GM19452 (cell line): ENCODE data around the gene ARHGEF38.
"Not testable (repeated sequence)": the region's sequence is repeated elsewhere in the genome, so short reads cannot be mapped to it uniquely, and the experiment has no call there.

ENCODE experiments used
- ATAC-seq: cut with Tn5 transposase; IDR thresholded peaks from one replicate; pipeline ENCODE4 v1.9.1; 2021; ENCODE audit not compliant: unreplicated experiment

The ARHGEF38 gene

GRCh38 chr4:105605493-105605892 is 53.1 kb downstream of the ARHGEF38 start:
- no peak for ATAC-seq

- no peak for ATAC-seq
Measured at GRCh38 chr4:105607876-105608275, 55.5 kb downstream of the ARHGEF38 start.

DNA sequence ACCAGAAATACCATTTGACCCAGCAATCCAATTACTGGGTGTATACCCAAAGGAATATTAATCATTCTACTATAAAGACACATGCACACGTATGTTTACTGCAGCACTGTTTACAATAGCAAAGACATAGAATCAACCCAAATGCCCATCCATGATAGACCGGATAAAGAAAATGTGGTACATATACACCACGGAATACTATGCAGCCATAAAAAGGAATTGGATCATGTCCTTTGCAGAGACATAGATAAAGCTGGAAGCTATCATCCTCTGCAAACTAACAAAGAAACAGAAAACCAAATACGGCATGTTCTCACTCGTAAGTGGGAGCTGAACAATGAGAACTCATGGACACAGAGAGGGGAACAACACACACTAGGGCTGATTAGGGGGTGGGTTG is 57.4 kb downstream of the ARHGEF38 start:
- not testable (repeated sequence) for ATAC-seq

GRCh38 chr4:105613306-105613705 is 60.9 kb downstream of the ARHGEF38 start:
- no peak for ATAC-seq

DNA sequence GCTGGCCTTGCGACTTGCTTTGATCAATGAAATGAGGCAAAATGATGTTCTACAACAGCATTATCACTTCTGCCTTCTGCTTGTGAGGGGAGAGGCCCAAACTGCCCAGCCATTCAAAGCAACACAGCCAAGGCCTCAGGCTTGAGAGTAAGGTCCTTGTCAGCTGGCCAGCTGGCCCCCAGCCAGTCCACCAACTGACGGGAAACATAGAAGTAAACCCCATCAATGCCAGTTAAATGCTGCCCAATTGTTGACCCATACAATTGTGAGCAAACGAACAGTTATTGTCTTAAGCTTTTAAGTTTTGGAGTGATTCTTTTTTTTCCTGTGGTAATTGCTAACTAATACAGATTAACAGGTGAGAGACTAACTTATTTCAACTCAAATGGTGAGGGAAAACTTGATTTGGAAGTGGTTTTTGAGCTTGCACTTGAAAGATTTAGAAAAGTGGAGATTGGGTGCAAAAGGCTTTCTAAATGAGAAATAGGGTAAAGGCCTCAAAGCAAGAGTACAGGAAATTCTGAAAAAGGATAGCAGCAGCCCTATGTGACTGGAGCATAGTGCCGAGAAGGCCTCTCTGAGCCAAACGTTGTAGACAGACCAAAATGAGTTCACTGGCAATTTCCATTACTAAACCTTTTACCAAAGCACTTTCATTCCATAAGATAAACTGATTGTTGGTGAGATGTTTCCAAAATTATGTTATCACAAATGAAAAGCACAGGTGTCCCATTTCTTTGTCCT is 66.9 kb downstream of the ARHGEF38 start:
- no peak for ATAC-seq

GRCh38 chr4:105620640-105621323 is 68.4 kb downstream of the ARHGEF38 start:
- ATAC-seq, result no peak

DNA sequence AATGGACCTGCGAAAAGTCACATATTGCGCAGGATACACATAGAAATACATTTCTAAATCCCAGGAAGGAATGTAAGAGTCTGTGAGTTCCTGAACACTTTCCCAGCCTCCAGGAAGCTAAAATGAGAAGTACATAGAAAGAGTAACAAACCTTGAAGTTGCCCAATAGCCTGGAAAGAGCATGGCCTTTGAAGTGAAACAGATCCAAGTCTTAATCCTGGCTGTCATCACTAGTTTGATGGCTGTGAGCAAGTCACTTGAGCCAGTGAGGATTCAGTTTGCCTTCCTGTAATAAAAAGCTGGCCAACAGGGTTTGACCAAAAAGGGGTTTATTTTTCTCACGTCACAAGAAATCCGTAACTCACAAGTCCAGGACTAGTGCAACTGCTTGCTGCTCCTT is 69.8 kb downstream of the ARHGEF38 start:
- no peak for ATAC-seq

GRCh38 chr4:105623099-105623498 is 70.7 kb downstream of the ARHGEF38 start:
- no peak for ATAC-seq

GRCh38 chr4:105624530-105624929 is 72.1 kb downstream of the ARHGEF38 start:
- ATAC-seq, result peak; percentile 61

DNA sequence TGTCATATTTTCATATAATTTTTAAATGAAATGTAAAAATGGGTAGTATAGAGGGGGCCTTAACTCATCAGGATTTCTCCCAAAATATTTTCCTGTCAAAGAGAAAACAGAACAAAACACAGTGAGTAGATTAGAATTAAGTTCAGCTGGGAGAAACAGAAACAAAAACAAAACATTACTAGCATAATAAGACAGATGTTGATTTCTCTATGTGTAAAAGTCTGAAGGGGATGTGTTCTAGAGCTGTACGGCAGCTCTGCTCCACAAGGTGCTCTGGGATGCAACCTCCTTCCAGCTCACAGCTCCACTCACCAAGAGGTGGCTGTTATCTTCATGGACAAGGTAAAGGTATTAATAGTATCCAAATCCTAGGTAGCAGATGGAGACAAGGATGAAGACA is 72.8 kb downstream of the ARHGEF38 start:
- ATAC-seq, result no peak

- no peak for ATAC-seq
Measured at GRCh38 chr4:105626846-105627245, 74.4 kb downstream of the ARHGEF38 start.

- ATAC-seq, result no peak
Measured at GRCh38 chr4:105627620-105628019, 75.2 kb downstream of the ARHGEF38 start.

GRCh38 chr4:105630670-105631655 is 78.5 kb downstream of the ARHGEF38 start:
- ATAC-seq, result no peak

DNA sequence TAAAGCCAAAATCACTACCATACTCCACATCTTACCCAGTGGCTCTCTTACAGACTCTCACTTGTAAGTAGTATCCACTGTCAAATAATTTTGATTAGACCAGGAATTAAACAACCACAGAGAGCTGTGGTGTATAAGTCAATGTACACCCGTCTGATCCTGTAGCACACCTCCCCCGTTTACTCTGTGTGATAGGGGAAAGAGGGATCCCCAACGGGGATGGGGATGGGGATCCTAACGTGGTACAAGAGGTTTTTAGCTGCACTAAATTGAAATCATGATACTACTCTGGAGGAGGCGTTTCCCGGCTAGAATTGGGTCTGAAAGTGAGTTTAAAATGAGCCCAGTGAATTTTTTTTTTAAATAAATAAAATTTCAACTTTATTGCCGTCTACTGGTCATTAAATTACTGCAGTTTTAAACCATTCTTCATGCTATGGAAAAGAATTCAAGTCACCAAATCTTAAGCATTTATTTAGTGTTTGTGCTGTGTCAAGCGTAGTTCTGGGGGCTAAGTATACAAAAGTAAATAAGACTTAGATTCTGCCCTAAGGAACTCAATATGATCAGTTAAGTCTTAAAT is 79.5 kb downstream of the ARHGEF38 start:
- ATAC-seq, result no peak

GRCh38 chr4:105632599-105632998 is 80.2 kb downstream of the ARHGEF38 start:
- no peak for ATAC-seq

DNA sequence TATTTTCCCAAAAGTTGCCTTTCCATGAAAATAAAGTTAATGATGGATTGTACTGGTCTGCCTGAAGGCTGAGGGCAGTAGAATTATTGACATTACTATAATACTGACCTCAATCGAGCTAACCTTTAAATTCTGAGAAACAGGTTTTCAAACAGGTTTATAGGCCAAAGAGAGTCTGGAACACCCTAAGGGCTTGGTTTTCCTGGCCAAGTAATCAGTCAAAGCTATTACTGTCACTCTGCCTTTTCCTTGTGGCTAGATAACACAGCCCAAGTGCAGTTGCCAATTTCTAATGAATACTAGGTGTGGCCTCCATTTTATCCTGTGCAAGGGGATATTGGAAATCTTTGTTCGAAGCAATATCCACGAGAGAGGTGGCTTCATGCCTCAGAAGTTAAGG is 80.8 kb downstream of the ARHGEF38 start:
- no peak for ATAC-seq

DNA sequence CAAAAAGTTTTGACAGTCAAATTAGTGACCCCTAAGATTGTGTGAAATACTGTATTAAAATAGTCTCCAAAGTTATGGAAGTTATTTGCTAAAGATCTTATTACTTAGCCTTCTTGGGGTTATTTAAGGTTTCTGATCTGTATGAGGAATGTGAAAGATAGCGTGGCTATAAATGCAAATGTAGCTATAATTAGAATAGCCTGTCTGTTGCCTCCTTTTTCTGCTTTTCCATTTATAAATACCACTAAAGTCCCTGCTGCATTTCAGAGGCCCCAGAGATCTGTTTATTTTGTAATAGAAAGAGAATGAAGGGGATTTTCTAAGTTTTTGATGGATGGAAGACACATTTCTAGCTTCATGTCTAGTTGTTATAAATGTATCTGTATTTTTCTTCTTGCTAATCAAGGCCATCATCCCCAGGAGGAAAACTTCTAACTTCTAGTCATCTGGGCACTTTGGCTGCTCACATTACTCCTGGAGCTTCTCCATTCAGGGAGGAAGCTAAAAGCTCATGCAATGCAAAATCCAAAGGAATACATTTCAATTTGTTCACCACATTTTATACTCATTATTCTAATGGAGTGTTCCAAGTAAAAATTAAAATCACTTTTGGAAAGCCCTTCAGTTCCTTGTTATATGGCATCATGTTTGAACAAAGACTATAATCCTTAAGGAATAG is 82.1 kb downstream of the ARHGEF38 start:
- ATAC-seq, result no peak

- ATAC-seq, result peak; percentile 85
Measured at GRCh38 chr4:105637408-105638176, 85.2 kb downstream of the ARHGEF38 start.

DNA sequence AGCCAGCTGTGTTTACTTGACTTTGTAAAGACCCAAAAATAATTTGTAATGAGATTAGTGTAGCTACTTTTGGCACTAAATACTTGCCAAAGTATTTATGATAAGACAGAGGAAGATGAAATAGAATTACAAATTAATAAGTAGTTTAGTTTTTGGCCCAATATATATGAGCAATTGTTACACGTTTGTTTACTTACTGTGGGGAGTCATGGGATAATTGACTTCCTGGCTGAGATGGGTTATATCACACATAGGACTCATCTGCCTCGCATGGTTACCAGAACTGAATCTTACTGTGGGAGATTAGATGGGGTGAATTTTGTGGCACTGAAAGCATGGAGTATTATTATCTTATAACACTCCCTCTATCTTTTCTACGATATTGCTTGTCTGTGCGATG is 89.4 kb downstream of the ARHGEF38 start:
- ATAC-seq, result no peak

GRCh38 chr4:105644257-105644656 is 91.8 kb downstream of the ARHGEF38 start:
- ATAC-seq, result no peak
